ENCODE data around the gene STYX.

Gene STYX

DNA sequence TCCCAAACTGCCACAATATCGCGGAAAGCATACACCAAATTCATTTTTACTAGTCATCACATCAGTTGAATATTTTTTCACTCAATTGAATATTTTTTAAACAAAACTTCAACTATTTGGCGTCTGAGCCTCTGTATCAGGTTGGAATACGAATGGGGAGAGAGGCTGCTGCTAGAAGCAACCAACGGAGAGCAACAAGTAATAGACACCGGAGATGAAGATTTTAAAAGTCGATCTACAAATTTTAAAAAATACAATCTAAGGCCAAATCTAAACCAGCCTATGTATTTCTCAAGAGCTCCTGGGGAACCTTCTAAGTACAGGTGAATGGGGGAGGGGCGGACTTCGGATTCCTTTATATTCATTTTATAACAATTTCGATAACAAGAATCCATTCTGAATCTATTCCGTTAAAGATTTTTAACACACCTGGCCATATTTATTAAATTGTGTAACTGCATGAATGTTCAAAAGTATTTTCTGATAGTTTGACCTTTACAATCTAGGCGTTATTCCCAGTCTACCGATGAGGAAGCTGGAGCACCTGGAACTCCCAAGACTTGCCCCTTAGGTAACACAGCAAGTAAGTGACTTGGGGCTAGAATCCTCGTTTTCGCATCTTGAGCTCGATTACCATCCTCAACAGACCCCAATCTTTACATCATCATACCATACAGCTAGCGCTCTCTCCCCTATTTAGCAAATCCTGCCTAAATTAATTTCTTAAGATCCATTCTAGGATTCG lies 60.2 kb downstream of the STYX start:
- no peak for DNase-seq (ENCODE audit: low spot score)

- no peak for DNase-seq (ENCODE audit: low spot score)
These were observed 60.8 kb downstream of the STYX start for GRCh38 chr14:52790756-52791222.

DNA sequence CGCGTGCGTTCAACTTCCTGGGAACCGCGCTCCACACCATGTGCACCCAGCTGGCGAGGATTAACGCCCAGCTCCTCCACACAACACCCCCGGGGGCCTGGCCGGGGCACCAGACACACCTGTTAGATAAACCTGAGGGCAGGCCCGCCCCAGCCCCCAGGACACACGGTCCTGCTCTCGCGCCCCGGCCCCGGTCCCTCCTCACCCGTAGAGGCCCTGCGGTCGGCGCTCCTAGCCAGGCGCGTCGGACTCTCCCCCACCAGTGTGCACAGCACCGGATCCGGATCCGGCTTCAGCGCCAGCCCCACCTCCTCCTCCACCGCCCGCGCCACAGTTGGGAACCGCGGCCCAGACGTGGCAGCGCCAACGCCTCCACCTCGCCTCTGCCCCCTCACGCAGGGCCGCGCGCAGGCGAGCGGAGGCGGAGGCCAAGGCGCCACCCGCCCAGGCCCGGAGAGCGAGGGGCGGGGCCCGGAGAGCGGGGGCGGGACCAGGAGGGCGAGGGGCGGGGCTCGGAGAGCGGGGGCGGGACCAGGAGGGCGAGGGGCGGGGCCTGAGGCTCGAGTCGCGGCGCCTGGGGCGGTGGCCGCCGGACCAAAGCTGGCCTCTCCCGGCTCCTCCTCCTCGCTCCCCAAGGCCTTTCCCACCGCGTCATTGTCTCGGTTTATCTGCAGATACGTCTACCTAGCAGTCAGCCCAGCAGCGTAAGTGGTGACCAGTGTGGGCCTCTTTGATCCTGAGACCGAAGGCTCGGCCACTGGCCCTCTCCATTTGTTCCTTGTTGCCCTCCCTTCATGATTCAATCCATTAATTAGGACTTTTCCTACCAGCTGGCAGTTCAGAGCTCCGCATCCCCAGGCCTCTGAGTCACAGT lies 61.5 kb downstream of the STYX start, which contains the start of gene GNPNAT1:
Gene GNPNAT1 (minus strand): TSS at position 385 of the 874 bp plus-strand sequence. CDS start 6,957 bp downstream, outside the sequence.
- peak; percentile 87 for DNase-seq (ENCODE audit: low spot score)

- no peak for DNase-seq (ENCODE audit: low spot score)
These were observed 62.1 kb downstream of the STYX start for GRCh38 chr14:52792097-52792415.

- no peak for DNase-seq (ENCODE audit: low spot score)
These were observed 63.1 kb downstream of the STYX start for GRCh38 chr14:52793061-52793460.

DNA sequence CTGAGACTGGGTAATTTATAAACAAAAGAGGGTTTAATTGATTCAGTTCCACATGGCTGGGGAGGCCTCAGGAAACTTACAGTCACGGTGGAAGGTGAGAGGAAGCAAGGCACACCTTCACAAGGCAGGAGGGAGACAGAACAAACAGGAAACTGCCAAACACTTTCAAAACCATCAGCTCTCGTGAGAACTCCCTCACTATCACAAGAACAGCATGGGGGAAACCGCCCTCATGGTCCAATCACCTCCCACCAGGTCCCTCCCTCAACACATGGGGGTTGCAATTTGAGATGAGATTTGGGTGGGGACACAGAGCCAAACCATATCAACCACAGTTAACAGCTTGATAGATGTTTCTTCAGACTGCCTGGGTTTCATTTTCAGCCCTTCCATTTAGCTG lies 67.7 kb downstream of the STYX start:
- DNase-seq (ENCODE audit: low spot score) = no peak

DNA sequence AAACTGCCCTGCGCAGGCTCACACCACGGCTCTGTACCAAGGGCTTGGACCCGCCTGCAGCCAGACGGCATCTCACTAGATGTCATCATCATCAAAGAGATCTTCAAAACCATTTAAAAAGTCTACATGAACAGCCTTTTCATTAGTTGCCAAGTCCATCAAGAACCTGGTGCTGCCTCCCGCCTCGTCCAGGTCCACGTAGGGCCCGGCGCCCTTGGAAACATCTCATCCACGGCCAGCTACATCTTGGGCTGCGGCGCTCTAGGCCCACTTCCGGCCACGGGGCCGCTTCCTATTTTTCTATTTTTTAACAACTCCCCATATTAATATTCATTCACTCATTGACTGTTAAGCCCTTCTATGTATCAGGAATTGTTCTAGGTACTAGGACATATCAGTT lies 68.9 kb downstream of the STYX start:
- DNase-seq (ENCODE audit: low spot score) = no peak

GRCh38 chr14:52801014-52801712 lies 71.2 kb downstream of the STYX start:
- DNase-seq (ENCODE audit: low spot score) = no peak

DNA sequence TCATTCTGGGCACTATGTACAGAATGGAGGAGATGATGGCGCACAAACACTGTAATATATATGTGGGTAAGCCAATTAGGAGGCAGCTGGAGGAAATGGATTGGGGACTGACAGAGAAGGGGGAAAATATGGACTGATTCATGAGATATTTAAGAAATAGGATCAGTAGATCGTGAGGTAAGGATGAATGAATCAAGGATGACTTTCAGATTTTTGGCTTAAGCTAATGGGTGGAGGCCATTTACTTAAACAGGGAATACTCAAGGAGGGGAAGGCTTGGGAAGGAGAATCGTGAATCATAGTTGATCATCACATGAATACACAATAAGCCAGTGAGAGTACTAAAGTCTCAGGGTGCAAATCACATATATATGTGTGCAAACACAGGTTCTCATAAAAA lies 72.6 kb downstream of the STYX start:
- DNase-seq (ENCODE audit: low spot score) = no peak

GRCh38 chr14:52806115-52806514 lies 76.1 kb downstream of the STYX start:
- peak; percentile 11 for DNase-seq (ENCODE audit: low spot score)

DNA sequence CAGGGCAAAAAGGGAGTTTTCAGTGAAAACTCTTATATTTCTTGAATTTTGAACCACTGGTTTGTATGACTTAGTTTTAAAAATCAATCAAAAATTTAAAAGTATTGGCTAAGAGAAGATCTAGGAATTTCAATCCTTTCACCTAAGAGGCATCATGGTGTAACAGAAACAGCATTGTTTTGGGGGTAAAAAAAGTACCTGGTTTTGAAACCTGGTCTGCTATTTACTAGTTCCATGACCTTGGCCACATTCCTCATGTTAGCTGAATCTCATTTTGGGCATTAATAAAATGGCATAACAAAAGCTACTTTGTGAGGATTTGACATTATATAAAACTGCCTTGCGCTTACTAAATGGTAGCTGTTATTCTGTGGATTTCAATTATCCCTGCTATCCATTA lies 78.1 kb downstream of the STYX start:
- DNase-seq (ENCODE audit: low spot score) = no peak

- DNase-seq (ENCODE audit: low spot score) = no peak
These were observed 91.9 kb downstream of the STYX start for GRCh38 chr14:52821805-52822250.

DNA sequence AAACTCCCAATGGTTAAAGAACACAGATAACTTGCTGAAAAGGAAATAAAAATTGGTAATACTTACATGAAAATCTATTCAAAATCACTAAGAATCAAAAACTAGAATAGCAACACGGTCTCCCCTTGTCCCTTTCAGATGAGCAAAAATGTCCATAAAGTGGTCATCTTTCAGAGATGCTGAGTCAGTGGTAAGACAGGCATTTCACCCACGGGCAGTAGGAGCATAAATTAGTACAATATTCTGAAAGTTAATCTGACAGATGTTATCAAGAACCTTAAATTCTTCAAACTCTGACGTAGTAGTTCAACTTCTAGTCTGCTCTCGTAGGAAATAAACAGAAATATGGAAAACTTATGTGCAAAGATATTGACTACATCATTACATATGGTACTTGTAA lies 94.5 kb downstream of the STYX start:
- DNase-seq (ENCODE audit: low spot score) = no peak
